HG03432 (cell line): ENCODE measurements around the gene SRGAP3.

Experiments used
- ATAC-seq: cut with Tn5 transposase; IDR thresholded peaks from one replicate; pipeline ENCODE4 v1.9.1; 2021; ENCODE audit warnings: mild to moderate bottlenecking, moderate library complexity; ENCODE audit not compliant: unreplicated experiment

SRGAP3 gene

DNA sequence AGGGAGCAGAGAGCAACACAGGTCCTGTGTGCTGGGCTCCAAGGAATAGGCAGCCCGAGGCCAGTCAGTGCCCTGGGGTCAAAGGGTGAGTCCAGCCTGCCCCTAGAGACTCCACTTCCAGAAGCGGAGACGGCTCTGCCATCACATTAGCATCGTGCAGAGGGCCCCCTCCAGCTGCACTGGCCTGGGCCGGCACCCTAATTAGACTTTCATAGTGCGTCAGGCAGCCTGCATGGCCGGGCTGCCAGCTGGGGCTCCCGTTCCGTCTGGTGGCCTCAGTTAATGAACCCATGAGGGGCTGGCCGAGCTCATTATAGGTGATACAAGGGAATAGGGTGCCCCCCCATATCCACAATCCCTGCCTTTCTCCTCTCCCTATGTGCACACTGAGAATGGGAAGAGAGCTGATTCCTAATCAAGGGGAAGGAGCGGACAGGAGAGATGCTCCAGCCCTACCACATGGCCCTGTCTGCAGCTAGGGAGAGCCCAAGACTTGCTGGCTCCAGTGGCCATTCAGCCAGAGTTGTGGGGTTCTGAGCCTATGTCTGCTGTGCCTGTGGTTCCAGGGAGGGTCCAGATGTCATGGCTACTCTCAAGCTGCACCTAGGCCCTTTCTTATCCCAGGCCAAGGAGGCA, 128.0 kb downstream of the SRGAP3 start:
- no peak for ATAC-seq

DNA sequence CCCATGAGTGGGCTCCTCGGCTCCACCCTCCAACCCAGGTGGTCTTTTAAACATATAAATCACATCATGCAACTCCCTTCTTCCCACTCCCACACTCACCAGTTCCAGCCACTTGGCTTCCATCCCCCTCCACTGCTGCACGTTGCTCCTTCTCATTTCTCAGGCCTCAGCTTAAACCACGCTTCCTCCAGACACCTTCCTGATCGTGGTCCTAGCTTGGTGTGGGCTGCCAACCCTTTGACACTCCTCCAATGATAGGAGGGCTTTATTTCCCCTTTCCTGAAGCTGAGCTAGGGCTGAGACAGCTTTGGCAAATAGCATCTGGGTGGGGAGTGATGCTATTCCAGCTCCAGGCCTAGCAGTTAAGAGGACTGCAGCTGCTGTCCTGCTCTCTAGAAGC, 130.1 kb downstream of the SRGAP3 start:
- ATAC-seq: no peak

DNA sequence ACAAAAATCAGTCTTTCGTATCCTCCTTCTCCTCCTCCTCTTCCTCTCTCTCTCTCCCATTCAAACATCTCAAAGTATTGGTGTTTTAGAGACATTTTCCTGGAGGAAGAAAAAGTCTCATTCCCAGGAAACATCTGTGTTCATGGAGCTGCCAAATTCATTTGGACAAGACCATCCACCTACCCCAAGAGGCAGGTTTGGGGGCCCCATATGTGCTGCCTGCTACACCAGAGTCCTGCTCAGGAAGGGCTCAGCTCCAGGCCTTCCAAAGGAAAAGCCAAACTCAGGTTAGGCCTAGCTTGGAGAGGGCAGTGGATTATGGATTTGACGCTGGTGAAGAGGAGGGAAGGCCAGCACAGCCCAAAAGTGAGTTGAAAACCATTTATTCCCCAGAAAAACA, 131.2 kb downstream of the SRGAP3 start:
- ATAC-seq: no peak

DNA sequence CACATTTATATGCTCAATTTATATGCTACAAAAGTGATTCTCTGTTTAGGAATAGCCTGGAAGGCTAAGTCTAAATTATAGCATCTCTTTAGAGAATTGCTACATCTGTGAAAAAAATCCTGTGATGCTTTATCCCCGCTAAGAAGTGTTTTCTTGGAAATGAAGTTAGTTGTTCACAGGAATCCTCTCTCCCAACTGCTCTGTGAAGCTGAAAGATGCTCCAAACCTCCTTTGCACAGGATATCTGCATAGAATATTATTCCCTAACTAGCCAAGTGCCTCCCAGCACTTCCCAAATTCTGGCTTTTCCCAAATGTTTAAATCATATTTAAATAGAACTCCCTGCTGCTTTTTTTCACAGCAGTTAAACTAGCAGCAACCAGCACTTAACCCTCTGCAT, 132.2 kb downstream of the SRGAP3 start:
- no peak for ATAC-seq

DNA sequence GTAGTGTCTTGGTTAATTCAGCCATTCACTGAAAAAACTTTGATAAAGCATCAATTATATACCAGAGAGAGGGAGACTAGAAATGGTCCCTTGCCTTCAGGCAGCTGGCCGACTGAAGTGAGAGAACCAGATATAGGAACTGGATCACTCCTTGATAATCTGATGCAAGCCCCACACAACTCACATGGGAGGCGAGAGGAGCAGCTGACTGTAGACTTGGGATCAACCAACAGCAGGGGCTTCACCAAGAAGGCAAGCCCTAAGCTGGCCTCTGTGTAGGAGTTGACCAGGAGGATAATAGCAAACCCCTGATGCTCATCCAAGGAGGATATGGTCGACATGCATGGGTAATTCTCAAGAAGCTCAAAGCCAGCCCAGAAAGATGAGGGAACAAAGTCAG, 133.1 kb downstream of the SRGAP3 start:
- ATAC-seq: no peak

DNA sequence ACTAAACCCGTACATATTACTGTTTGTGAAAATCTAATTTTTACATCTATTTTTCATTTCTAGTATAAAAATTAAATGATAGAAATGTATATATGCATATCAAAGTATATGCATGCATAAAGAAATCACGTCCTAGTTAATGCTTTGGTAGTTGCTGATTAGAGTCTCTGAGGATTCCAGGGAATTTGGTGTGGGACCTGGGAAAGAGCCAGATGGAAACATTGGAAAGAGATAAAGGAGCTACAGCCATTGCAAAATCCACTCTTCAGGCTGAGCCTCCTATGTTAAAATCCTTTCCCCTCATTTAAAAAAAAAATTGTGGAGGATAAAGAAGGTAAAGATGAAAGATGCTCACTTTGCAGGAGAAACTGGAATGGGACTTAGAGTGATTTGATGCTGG, 134.1 kb downstream of the SRGAP3 start:
- no peak for ATAC-seq

DNA sequence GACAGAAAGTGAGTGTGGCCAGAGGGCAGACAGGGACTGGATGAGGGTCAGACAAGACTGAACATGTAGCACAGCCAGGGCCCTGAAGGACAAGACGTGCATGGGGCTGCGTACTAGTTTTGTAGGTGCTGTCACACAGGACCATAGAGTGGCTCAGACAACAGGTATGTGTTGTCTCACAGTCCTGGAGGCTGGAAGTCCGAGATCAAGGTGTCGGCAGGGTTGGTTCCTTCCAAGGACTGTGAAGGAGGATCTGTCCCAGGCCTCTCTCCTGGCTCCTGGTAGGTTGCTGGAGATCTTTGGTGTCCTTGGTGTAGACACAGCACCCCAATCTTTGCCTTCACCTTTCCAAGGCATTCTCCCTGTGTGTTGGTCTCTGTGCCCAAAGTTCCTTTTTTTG, 136.4 kb downstream of the SRGAP3 start:
- ATAC-seq: no peak

DNA sequence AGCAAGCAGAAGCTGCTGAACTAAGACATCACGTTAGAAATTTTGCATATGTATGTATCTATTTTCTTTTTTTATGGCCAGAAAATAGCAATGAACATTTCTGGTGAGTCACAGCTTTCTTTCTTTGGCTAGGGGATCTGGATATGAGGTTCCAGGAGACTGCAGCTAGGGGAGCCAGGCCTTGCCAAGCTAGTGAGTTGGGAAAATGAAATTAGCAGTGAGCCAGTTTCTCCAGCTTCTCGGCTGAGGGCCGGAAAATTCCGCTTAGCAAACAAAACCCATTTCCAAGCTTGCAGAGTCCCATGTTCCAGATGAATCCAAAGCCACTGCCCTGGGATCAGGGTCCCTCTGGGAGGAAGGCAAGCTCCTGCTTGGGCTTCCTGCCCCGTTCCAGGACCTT, 137.6 kb downstream of the SRGAP3 start:
- ATAC-seq: no peak

DNA sequence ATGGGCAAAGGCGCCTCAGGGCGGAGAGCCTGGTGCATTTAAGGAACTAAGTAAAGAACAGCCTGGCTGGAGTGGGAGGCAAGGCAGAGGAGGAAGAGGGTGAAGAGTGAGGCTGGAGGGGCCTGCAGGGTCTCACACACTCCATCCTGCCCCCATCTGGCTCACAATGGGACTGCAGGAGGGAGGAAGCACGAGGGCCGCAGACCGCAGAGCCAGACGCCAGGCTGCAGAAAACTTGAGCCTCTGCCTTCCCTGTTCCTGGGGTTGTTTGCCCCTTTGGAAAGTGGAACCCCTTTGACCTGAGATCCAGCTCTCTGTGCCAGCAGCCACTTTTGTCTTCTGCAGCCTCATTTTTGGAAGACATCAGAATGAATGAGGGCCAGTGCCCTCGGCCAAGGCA, 138.0 kb downstream of the SRGAP3 start:
- no peak for ATAC-seq

DNA sequence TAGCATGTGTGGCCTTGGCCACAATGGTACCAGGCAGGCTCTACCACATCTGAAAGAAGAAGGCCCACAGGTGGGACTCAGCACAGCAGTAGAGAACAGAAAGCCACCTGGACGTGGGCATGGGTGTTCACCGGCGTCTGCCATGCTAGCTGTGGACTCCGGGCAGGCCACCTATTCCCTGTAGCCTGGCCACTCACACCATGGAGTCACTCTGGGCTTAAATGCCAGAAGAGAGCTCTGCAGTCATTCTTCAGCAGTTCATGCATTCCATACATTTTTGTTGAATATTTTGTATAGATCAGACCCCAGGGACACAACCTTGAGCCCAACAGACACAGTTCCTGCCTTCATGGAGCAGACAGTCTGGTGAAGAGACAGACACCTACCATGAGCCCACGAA, 138.6 kb downstream of the SRGAP3 start:
- no peak for ATAC-seq

DNA sequence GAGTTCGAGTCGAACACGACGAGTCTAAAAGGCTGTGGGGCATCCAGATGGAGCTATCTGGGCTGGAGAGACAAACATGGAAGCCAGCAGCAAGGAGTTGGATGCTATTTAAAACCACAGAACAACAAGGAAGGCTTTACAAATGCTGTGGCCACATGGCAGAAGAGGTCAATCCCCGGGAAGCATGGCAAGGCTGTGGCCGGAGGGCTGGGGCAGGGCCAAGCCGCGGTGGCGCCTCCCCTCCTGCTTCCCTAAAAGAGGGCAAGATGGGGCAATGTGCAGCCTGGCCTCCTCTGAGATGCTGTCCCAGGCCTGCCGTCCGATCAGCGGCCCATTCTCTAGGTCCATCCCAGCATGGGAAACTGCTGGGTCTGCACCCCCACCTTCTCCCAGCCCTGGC, 139.1 kb downstream of the SRGAP3 start:
- no peak for ATAC-seq

DNA sequence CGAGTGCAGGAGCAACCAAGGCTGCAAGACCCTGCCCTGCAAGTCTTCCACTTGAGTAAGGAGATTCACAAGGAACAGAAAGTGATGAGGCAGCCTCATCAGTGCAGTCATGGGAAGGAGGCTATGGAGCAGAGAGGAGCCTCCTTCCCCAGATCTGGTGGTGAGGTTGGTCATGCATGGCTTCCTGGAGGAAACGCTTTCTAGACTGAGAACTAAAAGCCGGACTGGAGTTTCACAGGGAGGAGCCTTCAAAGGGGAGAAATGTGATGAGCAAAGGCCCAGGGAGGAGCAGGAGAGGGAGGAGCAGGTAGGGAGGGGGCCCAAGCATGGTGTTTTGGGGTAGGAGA, 139.9 kb downstream of the SRGAP3 start:
- ATAC-seq: no peak

DNA sequence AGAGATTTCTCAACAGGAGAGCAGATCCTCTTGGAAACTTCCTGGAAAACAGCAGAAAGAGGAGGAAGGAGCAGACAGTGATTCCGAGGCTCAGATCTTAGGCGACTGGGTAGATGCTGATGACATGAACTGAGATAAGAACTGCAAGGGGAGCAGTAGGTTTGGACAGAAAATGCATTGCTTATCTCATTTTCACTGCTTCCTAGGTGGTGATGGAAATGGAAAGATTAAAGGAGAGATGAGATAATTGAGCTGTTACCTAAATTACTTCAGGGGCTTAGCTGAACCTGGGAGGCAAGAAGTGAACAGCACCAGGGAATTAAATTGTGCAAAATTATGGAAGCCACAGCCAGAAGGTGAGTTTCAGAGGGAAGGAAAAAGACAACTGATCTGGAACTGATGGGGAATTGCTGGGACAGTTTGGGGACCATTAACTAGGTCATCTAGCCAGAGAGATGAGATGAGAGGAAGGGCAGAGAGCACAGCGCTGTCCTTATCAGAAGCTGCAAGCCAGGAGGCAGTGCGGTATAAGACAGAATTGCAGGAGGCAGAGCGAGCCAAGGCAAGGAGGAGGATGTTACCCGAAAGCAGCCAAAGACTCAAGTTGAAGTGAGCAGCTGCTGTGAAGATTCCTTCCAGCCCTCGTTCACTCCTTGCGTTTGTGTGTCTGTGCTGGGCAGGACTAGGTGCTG, 140.4 kb downstream of the SRGAP3 start:
- no peak for ATAC-seq

DNA sequence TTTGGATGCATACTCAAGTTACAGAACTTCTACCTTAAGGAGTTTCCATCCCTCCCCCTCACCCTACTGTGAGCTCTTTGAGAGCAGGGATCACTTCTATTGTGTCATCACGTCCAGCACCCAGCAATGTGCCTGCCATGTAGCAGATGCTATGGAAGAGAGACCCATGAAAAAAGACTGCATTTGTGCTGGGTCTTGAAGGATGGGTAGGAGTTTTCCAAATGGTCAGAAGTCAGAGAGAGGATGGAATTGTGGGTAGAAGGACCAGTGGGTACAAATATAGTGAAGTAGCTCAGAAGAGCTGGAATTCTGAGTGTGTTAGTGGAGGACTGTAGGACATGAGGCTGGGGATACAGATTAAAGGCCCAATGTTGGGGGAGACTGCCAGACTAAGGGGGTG, 141.7 kb downstream of the SRGAP3 start:
- ATAC-seq: no peak

DNA sequence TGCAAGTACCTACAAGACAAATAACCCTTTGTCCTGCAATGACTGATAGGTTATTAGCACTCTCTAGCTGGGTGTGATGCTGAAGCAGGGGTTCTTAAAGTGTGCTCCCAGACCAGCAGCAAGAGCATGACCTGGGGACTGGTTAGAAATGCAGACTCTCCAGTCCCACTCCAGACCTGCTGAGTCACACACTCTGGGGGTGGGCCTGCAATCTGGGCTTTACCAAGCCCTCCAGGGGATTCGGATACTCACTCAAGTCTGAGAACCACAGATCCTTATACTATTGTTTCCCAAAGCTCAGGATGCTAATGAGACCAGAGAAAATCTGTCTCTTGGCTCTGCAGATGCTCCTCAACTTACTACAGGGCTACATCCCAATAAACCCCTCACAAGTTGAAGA, 144.0 kb downstream of the SRGAP3 start:
- no peak for ATAC-seq

DNA sequence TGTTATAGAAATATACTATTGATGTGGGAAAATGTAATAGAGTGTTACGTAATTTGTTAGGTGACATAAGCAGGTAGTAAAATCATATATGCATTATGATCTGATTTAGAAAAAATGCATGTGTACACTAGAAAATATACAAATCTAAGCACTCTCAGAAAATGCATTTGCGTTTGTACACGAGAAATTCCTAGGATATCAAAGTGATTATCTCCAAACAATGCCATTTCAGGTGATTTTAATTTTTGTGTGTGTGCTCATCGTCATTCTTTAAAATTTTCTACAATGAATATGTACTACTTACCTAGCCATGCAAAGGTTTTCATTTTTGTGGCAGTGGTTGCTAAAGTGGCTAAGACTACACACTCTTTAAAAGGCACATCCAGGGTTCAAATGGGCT, 145.3 kb downstream of the SRGAP3 start:
- ATAC-seq: no peak

DNA sequence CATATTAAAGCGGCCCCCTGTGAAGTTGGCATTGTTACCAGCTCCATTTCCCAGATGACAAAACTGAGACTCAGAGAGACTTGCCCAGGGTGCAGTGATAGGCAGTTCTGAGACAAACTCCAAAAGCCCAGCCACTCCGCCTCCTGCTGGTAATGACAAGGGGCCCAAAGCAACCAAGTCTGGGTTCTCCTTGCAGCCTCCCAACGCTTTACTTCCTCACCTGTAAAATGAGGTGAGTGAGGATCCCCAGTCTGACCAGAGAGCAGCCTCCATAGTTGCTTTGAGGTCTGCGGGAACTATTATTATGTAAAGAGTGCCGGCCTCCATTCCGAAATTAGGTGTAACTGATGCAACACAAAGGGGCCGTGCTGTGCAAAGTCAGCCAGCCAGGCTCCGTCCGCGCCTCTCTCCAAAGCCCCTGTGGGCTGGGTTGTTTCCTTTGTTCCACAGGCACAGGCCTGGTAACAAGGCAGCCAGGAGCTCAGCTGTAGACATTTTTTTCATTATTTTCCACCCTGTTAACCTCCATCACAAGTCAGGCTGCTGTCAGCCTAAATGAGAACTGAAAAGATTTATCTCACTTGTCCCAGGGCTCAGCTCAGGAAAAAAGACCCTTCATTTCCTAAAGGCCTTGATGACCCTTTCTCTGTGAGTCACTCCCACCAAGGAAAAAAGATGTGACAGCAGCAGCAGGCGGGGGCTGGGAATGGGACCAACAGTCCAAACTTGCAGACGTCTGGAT, 147.0 kb downstream of the SRGAP3 start:
- ATAC-seq: no peak

DNA sequence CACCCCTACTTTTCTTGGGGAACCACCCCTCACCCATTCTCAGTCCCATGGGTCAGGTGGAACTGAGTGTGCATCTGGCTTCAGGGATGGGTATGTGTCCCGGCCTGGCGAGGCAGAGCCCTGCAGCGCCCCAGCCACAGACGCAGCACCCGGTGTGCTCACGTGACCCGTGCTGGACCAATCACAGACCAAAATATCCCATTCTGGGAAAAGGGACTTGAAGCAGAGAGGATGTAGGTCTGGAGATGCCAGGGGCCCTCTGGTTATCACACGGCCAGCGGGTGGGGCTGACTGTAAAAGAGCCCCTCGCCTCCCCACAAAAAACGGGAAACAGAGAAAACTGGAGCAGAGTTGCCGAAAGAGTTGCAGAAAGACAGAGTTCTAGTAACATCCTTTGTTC, 148.2 kb downstream of the SRGAP3 start:
- no peak for ATAC-seq

DNA sequence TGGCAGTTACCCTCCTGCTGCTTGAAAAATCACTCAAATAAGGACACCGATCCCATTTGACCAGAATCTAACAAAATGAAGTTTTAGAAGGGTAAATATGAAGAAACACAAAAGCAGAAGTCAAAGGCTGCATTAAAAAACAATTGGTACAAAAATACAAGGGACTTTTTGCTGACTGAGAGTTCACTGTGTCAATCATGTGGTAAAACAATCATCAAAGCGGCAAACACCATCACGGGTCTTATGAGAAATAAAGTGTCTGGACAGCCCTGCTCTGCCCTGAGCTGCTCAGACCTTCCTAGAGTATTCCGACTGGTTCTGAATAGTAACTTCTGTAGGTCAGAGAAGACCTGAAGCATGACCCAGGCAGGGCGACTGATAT, 148.9 kb downstream of the SRGAP3 start:
- ATAC-seq: peak; percentile 87

DNA sequence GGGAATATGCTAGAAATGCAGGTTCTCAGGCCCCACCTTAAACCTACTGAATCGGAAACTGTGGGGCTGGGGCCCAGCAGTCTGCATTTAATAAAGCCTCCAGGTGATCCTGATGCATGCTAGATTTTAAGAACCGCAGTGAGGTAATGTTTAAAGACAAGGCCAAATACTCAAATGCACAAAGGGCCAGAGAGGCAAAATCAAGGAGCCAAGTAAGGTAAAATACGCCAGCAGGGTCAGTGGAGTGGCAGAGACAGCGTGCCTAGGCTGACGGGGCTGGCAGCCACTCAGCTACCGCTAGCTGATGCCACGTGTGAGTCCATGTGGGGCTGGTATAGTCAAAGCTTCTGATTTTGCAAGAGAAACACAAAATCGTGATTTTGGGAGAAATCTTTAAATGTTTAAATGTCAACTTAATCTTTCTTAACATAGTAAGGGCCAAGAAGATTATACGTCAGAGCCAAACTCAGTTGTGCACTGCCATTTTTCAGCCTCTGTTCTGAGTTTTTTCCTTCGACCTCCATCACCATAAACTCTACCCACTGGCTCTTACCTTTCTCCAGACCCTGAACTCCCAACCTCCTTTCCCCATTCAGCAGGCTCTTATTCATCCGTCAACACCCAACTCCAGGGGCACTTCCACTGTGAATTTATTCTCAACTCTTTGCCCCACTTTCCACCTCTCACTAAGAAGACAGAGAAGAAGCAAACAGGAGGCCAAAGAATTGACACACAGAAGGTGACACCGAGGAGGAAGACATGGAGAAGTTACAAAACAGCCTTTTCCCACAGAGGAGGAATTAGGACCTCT, 149.5 kb downstream of the SRGAP3 start:
- ATAC-seq: peak; percentile 10
